GM19452 (cell line): ENCODE measurements around the gene EIF4G3.

Source experiments
- ATAC-seq: cut with Tn5 transposase; IDR thresholded peaks from one replicate; pipeline ENCODE4 v1.9.1; 2021; ENCODE audit not compliant: unreplicated experiment

EIF4G3 gene

GRCh38 chr1:20775700-20776099 is 401.0 kb downstream of the EIF4G3 start:
- no peak for ATAC-seq

GRCh38 chr1:20771780-20772179 is 404.9 kb downstream of the EIF4G3 start:
- ATAC-seq, result no peak

- ATAC-seq, result no peak
Observed at GRCh38 chr1:20770314-20771087, 406.2 kb downstream of the EIF4G3 start.

- no peak for ATAC-seq
Observed at GRCh38 chr1:20767271-20767670, 409.4 kb downstream of the EIF4G3 start.

GRCh38 chr1:20763417-20763816 is 413.3 kb downstream of the EIF4G3 start:
- ATAC-seq, result no peak

GRCh38 chr1:20760322-20760721 is 416.4 kb downstream of the EIF4G3 start:
- ATAC-seq, result no peak
